Karpas-422 (cell line): ENCODE data around the gene KLHL2. TPM values are rescaled to one million over a fixed set of nuclear protein-coding genes. Genes with fewer than 3 reads are reported as not detected.

Experiments
- DNase-seq: peaks from one replicate; pipeline ENCODE4 v3.0.0-alpha.2; 2015
- H2AFZ ChIP-seq: fragments of 200-600 bp; sonication (generic); 2 replicates; pipeline ENCODE4 v1.6.1; 2014; ENCODE audit warnings: antibody characterized with exemption, low read length, mixed read lengths
- H3K27ac ChIP-seq: fragments of 200-600 bp; sonication (generic); 2 replicates; pipeline ENCODE4 v1.5.1; 2014; ENCODE audit warnings: mild to moderate bottlenecking, low read length, moderate library complexity
- H3K27me3 ChIP-seq: fragments of 200-600 bp; sonication (generic); 2 replicates; pipeline ENCODE4 v1.6.1; 2014; ENCODE audit warnings: low read length, mixed read lengths
- H3K36me3 ChIP-seq: fragments of 200-600 bp; sonication (generic); 2 replicates; pipeline ENCODE4 v1.6.1; 2014; ENCODE audit warnings: low read length, mixed read lengths; ENCODE audit not compliant: insufficient read depth
- H3K4me1 ChIP-seq: fragments of 200-600 bp; sonication (generic); 2 replicates; pipeline ENCODE4 v1.6.1; 2014; ENCODE audit warnings: mild to moderate bottlenecking, low read length, mixed read lengths
- H3K4me2 ChIP-seq: fragments of 200-600 bp; sonication (generic); 2 replicates; pipeline ENCODE4 v1.6.1; 2014; ENCODE audit warnings: low read length, low read depth, mild to moderate bottlenecking; ENCODE audit not compliant: poor library complexity, severe bottlenecking
- H3K4me3 ChIP-seq: fragments of 200-600 bp; sonication (generic); 2 replicates; pipeline ENCODE4 v1.5.1; 2014; ENCODE audit warnings: mild to moderate bottlenecking, antibody characterized with exemption, low read length, mixed read lengths
- H3K79me2 ChIP-seq: fragments of 200-600 bp; sonication (generic); 2 replicates; pipeline ENCODE4 v1.6.1; 2014; ENCODE audit warnings: mild to moderate bottlenecking, low read length, mixed read lengths
- H3K9ac ChIP-seq: fragments of 200-600 bp; sonication (generic); 2 replicates; pipeline ENCODE4 v1.6.0; 2014; ENCODE audit warnings: low read length
- H3K9me2 ChIP-seq: fragments of 200-600 bp; sonication (generic), shearing (Covaris generic); replicated peaks from 2 replicates; pipeline ENCODE4 v1.6.0; 2014; ENCODE audit warnings: mild to moderate bottlenecking, low read length, moderate library complexity; ENCODE audit not compliant: insufficient read depth
- H3K9me3 ChIP-seq: fragments of 300-700, 200-600 bp; sonication (generic); 2 replicates; pipeline ENCODE4 v1.6.1; 2014; ENCODE audit warnings: low read length, mixed read lengths
- H4K20me1 ChIP-seq: fragments of 200-600 bp; sonication (generic); 2 replicates; pipeline ENCODE4 v1.6.1; 2014; ENCODE audit warnings: mild to moderate bottlenecking, antibody characterized with exemption, low read length, low read depth; ENCODE audit not compliant: insufficient read depth
- small RNA-seq: library from RNA; depleted of rRNA; stranded (forward); fragments of <200 nt; gene quantifications from one replicate; pipeline ENCODE3, GENCODE V24; 2014
- total RNA-seq: library from RNA; depleted of rRNA; stranded (reverse); fragments of >200 nt; shearing (Covaris generic); gene quantifications from 2 replicates; pipeline ENCODE4 v1.2.3, GENCODE V29; 2014; ENCODE audit warnings: low replicate concordance; rRNA removed

The KLHL2 gene
- total RNA-seq, 1 experiment from 2014 or later: 31.5 TPM

DNA sequence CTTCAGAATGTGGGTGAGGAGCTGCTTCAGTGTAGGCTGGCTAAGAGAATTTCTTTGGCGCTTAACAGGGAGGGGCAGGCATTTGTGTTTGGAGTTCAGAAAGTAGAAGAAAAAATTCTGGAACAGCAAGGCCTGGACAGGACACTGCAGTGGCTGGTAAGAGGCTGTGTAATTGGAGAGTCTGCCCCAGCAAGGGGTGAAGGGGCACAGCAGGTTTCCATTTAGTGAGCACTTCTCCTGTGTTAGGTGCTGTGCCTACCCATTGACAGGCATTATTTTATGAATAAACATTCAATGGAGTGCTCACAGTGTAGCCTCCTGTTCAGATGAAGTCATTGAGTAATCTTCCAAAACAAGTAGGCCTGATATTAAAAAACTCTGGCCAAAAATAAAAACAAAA is 160.8 kb downstream of the KLHL2 start:
- H3K4me3 ChIP-seq: no peak overlapping the region
- no peak overlapping the region for H3K4me2 ChIP-seq
- H4K20me1 ChIP-seq: no peaks in the 10 kb centered on the region
- no peak for DNase-seq
- no peaks in the 10 kb centered on the region for H3K36me3 ChIP-seq
- H3K27me3 ChIP-seq: no peaks in the 10 kb centered on the region
- no peaks in the 10 kb centered on the region for H3K4me1 ChIP-seq
- H3K9me2 ChIP-seq: no peaks in the 10 kb centered on the region
- H3K9ac ChIP-seq: no peak overlapping the region
- no peak overlapping the region for H2AFZ ChIP-seq
- no peaks in the 10 kb centered on the region for H3K79me2 ChIP-seq
- H3K9me3 ChIP-seq: no peaks in the 10 kb centered on the region
- H3K27ac ChIP-seq: no peak overlapping the region

GRCh38 chr4:165368567-165368966 is 161.2 kb downstream of the KLHL2 start:
- Histone ChIP-seq H3K9me3 (no peaks in the 10 kb centered on the region), H4K20me1 (no peaks in the 10 kb centered on the region), H3K27ac (no peak overlapping the region), H3K4me2 (no peak overlapping the region), H3K9me2 (no peaks in the 10 kb centered on the region), H3K79me2 (no peaks in the 10 kb centered on the region), H3K4me1 (no peaks in the 10 kb centered on the region), H3K36me3 (no peaks in the 10 kb centered on the region), H2AFZ (no peak overlapping the region), H3K9ac (no peak overlapping the region), H3K27me3 (no peaks in the 10 kb centered on the region), H3K4me3 (no peak overlapping the region)
- DNase-seq: no peak

DNA sequence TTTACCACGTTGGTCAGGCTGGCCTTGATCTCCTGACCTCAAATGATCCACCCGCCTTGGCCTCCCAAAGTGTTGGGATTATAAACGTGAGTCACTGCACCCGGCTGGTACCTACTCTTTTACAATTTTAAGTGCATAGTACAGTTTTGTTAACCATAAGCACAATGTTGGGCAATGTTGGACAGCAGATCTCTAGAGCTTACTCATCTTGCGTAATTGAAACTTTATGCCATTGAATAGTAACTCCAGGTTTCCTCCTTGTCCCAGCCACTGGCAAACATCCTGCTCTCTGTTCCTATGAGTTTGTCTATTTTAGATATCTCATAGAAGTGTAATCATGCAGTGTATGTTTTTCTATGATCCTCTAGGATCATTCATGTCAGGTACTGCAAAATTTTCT is 162.2 kb downstream of the KLHL2 start:
- H3K79me2 ChIP-seq: no peaks in the 10 kb centered on the region
- no peak overlapping the region for H3K9ac ChIP-seq
- H3K4me1 ChIP-seq: no peaks in the 10 kb centered on the region
- H2AFZ ChIP-seq: no peak overlapping the region
- no peaks in the 10 kb centered on the region for H4K20me1 ChIP-seq
- no peaks in the 10 kb centered on the region for H3K9me2 ChIP-seq
- no peak overlapping the region for H3K4me2 ChIP-seq
- H3K36me3 ChIP-seq: no peaks in the 10 kb centered on the region
- DNase-seq: no peak
- H3K27me3 ChIP-seq: no peaks in the 10 kb centered on the region
- no peak overlapping the region for H3K27ac ChIP-seq
- H3K4me3 ChIP-seq: no peak overlapping the region
- H3K9me3 ChIP-seq: no peaks in the 10 kb centered on the region

- no peaks in the 10 kb centered on the region for H3K4me1 ChIP-seq
- no peaks in the 10 kb centered on the region for H3K79me2 ChIP-seq
- H3K4me2 ChIP-seq: no peak overlapping the region
- no peaks in the 10 kb centered on the region for H3K9me2 ChIP-seq
- no peak overlapping the region for H3K9ac ChIP-seq
- H2AFZ ChIP-seq: no peak overlapping the region
- H3K36me3 ChIP-seq: no peaks in the 10 kb centered on the region
- DNase-seq: no peak
- H3K9me3 ChIP-seq: no peaks in the 10 kb centered on the region
- H4K20me1 ChIP-seq: no peaks in the 10 kb centered on the region
- no peak overlapping the region for H3K4me3 ChIP-seq
- no peaks in the 10 kb centered on the region for H3K27me3 ChIP-seq
- no peak overlapping the region for H3K27ac ChIP-seq
Observed at GRCh38 chr4:165370530-165370929, 163.2 kb downstream of the KLHL2 start.

Small RNAs within 50 kb of the gene (small RNA-seq; reads per million reads assigned to genes)
- gene RNU4-87P: not detected

Other genes starting within 250 kb of the KLHL2 start
- gene TRIM61, start 229.9 kb upstream of the KLHL2 start, total RNA-seq: 6.9 and 8.4 TPM in 2 replicates
- not detected in 2 replicates for gene TRIM60, start 175.6 kb upstream of the KLHL2 start, total RNA-seq
- not detected in 2 replicates for gene TRIM75, start 153.7 kb upstream of the KLHL2 start, total RNA-seq
- gene TMEM192, start 94.7 kb upstream of the KLHL2 start, total RNA-seq: 21.1 and 44.4 TPM in 2 replicates
- gene MSMO1, start 120.1 kb downstream of the KLHL2 start, total RNA-seq: 158 and 345 TPM in 2 replicates
- gene CPE, start 171.4 kb downstream of the KLHL2 start, total RNA-seq: not detected in 2 replicates